Testis (tissue), 3 donors: ENCODE results near the gene SDCCAG8. TPM values are rescaled to one million over a fixed set of nuclear protein-coding genes. Genes with fewer than 3 reads are reported as not detected.

Source experiments
- DNase-seq: peaks from one replicate; pipeline ENCODE4 v3.0.0-alpha.2; 2019
- H3K27ac ChIP-seq, 2 donors: fragments of 200-600 bp; sonication (generic); one replicate each; pipeline ENCODE4 v1.5.1; 2019
- H3K27me3 ChIP-seq: fragments of 200-600 bp; sonication (generic); one replicate; pipeline ENCODE4 v1.5.1; 2019
- H3K36me3 ChIP-seq: fragments of 200-600 bp; sonication (generic); one replicate; pipeline ENCODE4 v1.5.1; 2017; ENCODE audit warnings: low read depth; ENCODE audit errors: missing control alignments
- H3K4me1 ChIP-seq: fragments of 200-600 bp; sonication (generic); one replicate; pipeline ENCODE4 v1.5.1; 2019
- H3K4me3 ChIP-seq, 2 donors: fragments of 200-600 bp; sonication (generic); one replicate each; pipeline ENCODE4 v1.5.1; 2017 to 2019
- H3K9me3 ChIP-seq: fragments of 200-600 bp; sonication (generic); one replicate; pipeline ENCODE4 v1.5.1; 2017
- POLR2A ChIP-seq: fragments of 450-650 bp; IDR thresholded peaks from one replicate; pipeline ENCODE4 v1.6.1; 2017; ENCODE audit warnings: antibody characterized with exemption, mild to moderate bottlenecking, moderate library complexity
- WGBS, 2 donors: methylation state at CpG; one replicate each; pipeline ENCODE4 v1.1.5; 2018; 5-methylcytosine and 5-hydroxymethylcytosine counted together
- intact Hi-C: fragments of 100-400 bp; cut with DNase I; formaldehyde crosslinking; loops from one replicate; pipeline ENCODE4 v1.15.1; 2023; ENCODE audit warnings: low total_unique reads
- polyA plus RNA-seq: library from polyadenylated mRNA; stranded (reverse); fragments of 350-450 nt; fragmentation: Illumina TruSeq; extraction: RNeasy Lipid Tissue Mini Kit (QIAGEN cat#74804); gene quantifications from one replicate; pipeline ENCODE4 v1.2.3, GENCODE V29; 2014; ENCODE audit warnings: low read depth, low replicate concordance; ENCODE audit not compliant: insufficient read depth
- total RNA-seq, 2 donors: library from RNA; depleted of rRNA; stranded (reverse); fragments of >200 nt; gene quantifications; one replicate each; pipeline ENCODE4 v1.2.3, GENCODE V29; 2016
- TF ChIP-seq, protein P1 (sequence below), 3 experiments: fragments of 450-650 bp in 2 of 3; fragments of 200-600 bp in 1 of 3; sonication (generic) in 1 of 3; IDR thresholded peaks; one replicate each; pipeline ENCODE4 v1.5.1; 2016 to 2019; ENCODE audit warnings: antibody characterized with exemption in 3 of 3, mild to moderate bottlenecking in 2 of 3, moderate library complexity in 1 of 3

Gene SDCCAG8
- total and polyA plus RNA-seq, 3 donors from 2014 or later = 21.9 to 45.4 (median 40.6) TPM

DNA sequence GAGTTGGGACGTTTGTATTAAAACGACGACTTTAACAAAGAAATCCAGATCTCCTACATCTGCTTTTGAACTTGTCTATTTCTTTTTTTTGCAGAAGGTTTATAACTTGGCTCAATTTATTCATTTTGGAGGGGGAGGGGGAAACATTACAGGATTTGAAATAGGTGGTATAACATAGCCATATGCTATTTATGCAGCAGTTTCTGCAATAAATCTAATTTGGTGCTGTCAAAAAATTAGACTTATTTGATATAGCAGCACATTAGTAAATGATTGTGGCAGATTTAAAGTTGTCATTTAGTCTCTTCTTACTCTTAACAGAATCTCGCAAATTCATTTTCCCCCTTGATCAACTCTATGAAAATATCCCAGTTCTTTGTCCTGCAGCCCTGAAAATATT is 138.2 kb downstream of the SDCCAG8 start:
- H3K27me3 ChIP-seq = no peaks in the 10 kb centered on the region
- H3K36me3 ChIP-seq = no peaks in the 10 kb centered on the region
- DNase-seq = no peak
- WGBS, 2 donors = 93 to 94% methylated on average over 4 of the region's 4 CpGs
- intact Hi-C loops = no loop called here
- H3K4me1 ChIP-seq = no peaks in the 10 kb centered on the region
- H3K4me3 ChIP-seq = no peak overlapping the region
- TF ChIP-seq POLR2A = no peak
- TF ChIP-seq, protein P1, sequence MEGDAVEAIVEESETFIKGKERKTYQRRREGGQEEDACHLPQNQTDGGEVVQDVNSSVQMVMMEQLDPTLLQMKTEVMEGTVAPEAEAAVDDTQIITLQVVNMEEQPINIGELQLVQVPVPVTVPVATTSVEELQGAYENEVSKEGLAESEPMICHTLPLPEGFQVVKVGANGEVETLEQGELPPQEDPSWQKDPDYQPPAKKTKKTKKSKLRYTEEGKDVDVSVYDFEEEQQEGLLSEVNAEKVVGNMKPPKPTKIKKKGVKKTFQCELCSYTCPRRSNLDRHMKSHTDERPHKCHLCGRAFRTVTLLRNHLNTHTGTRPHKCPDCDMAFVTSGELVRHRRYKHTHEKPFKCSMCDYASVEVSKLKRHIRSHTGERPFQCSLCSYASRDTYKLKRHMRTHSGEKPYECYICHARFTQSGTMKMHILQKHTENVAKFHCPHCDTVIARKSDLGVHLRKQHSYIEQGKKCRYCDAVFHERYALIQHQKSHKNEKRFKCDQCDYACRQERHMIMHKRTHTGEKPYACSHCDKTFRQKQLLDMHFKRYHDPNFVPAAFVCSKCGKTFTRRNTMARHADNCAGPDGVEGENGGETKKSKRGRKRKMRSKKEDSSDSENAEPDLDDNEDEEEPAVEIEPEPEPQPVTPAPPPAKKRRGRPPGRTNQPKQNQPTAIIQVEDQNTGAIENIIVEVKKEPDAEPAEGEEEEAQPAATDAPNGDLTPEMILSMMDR (IDR thresholded peaks at IDR 0.05) = no peak
- H3K9me3 ChIP-seq = no peaks in the 10 kb centered on the region
- no peak overlapping the region for H3K27ac ChIP-seq

DNA sequence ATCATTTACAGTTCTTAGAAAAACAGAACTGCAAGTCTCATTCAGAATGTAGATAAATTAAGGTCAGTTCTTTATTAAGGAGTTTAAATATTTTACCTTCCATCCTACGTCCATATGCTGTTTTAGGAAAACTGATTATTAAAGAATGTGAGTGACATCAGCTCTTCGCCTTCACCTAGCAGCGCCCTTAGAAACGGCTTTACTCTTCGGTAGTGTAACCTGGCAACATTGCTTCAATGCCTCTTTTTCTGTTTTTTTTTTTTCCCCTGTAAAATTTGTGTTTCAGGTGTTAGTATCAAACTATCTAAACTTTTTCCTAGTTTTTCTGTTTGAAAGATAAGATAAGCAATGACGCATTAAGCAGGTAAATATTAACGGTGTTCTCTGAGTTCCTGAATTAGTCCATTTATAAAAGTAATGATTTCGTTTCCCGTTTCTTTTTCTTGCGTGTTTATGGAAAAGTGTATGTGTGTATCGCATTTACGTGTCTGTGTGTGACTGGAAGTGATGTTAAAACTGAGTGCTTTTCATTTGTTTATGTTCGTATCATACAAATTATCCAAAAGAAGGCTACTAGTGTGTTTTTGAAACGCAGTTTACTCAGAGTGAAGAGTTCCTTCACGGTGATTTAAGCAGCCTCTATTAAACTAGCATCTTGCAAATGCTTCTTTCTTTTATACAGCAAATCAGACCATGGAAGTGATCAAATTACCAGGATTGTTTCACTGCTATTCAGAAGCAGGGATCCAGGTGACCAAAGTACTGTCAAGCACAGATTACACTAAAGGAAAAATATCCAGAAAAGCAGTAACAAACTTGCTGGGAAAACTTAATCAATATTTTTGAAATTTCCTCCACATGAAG is 139.0 kb downstream of the SDCCAG8 start:
- intact Hi-C loops = no loop called here
- 92% methylated on average over 15 of the region's 15 CpGs for WGBS, 2 donors
- Histone ChIP-seq H3K27ac (no peak overlapping the region), H3K9me3 (no peaks in the 10 kb centered on the region), H3K27me3 (no peaks in the 10 kb centered on the region), H3K4me1 (no peaks in the 10 kb centered on the region), H3K36me3 (no peaks in the 10 kb centered on the region), H3K4me3 (no peak overlapping the region)
- TF ChIP-seq POLR2A = no peak
- TF ChIP-seq, protein P1 (IDR thresholded peaks at IDR 0.05) = no peak
- no peak for DNase-seq

DNA sequence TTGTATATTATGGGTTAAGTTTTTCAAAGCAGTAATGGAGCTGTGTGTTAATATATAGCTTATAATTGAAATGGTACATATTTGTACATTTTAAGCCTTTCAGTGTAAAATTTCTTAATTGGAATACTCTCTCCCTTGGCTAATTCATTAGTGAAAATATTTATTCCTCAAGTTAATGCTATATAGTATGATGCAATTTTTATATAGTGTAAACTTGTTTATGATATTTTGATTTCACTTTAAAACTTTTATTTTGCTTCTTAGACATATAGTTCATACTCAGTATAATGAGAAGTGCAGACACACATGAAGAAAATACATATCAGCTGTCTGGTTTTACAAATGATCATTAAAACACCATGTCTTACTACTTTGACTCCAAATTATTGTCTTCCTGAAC is 140.6 kb downstream of the SDCCAG8 start:
- TF ChIP-seq, protein P1 (IDR thresholded peaks at IDR 0.05) = no peak
- TF ChIP-seq POLR2A = no peak
- no peaks in the 10 kb centered on the region for H3K36me3 ChIP-seq
- intact Hi-C loops = no loop called here
- H3K4me1 ChIP-seq = no peaks in the 10 kb centered on the region
- no peak overlapping the region for H3K4me3 ChIP-seq
- H3K27ac ChIP-seq = no peak overlapping the region
- H3K27me3 ChIP-seq = no peaks in the 10 kb centered on the region
- no peaks in the 10 kb centered on the region for H3K9me3 ChIP-seq
- no peak for DNase-seq

DNA sequence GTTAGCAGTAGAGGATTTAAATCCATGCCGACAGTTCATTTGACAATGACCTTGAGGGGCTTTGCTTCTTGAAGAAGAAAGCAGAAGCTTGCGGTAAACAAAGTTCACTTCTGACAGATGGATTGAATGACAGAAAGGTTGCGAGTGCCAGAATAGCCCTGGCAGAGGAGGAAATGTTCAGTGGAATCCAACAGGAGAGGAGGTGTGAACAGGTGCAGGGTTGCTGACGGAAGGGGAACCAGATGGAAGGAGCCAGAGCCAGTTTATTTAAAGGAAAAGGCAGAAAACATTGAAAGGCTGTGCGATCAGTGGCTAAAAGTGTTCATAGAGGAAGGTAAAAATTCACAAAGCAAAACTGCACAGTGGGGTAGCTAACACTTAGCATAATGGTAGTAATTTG is 141.0 kb downstream of the SDCCAG8 start:
- no peak for TF ChIP-seq POLR2A
- TF ChIP-seq, protein P1 (IDR thresholded peaks at IDR 0.05) = no peak
- no peaks in the 10 kb centered on the region for H3K27me3 ChIP-seq
- no peak overlapping the region for H3K4me3 ChIP-seq
- no peaks in the 10 kb centered on the region for H3K36me3 ChIP-seq
- intact Hi-C loops = no loop called here
- no peak overlapping the region for H3K27ac ChIP-seq
- 85 to 90% methylated on average over 5 of the region's 5 CpGs for WGBS, 2 donors
- no peaks in the 10 kb centered on the region for H3K9me3 ChIP-seq
- DNase-seq = no peak
- H3K4me1 ChIP-seq = no peaks in the 10 kb centered on the region
